OCI-LY3 (cell line): Measurements from ENCODE around the gene DOCK4.

ENCODE experiments used
- H2AFZ ChIP-seq: fragments of 200-600, 300-600 bp; shearing (Covaris generic); 2 replicates; pipeline ENCODE4 v1.6.0; 2014; ENCODE audit warnings: antibody characterized with exemption, low read depth, low read length
- H3K27ac ChIP-seq: fragments of 200-600, 300-600 bp; sonication (generic); 2 replicates; pipeline ENCODE4 v1.5.1; 2014; ENCODE audit warnings: mild to moderate bottlenecking, low read length, moderate library complexity, mixed read lengths
- H3K27me3 ChIP-seq: fragments of 200-600, 300-600 bp; sonication (generic); 2 replicates; pipeline ENCODE4 v1.6.1; 2014; ENCODE audit warnings: low read depth, low read length, mixed read lengths
- H3K36me3 ChIP-seq: fragments of 200-600, 300-600 bp; sonication (generic); replicated peaks from 2 replicates; pipeline ENCODE3; 2014; ENCODE audit warnings: low read depth, low read length, mixed read lengths
- H3K4me1 ChIP-seq: fragments of 300-600, 200-600 bp; sonication (generic); 2 replicates; pipeline ENCODE4 v1.6.1; 2014; ENCODE audit warnings: low read length, mixed read lengths
- H3K4me2 ChIP-seq: fragments of 200-600, 300-600 bp; sonication (generic); 2 replicates; pipeline ENCODE4 v1.6.1; 2014; ENCODE audit warnings: low read length, mixed read lengths
- H3K4me3 ChIP-seq: fragments of 300-600, 200-600 bp; sonication (generic); 2 replicates; pipeline ENCODE4 v1.5.1; 2014; ENCODE audit warnings: antibody characterized with exemption, mild to moderate bottlenecking, low read length, moderate library complexity
- H3K79me2 ChIP-seq: fragments of 300-600, 200-600 bp; shearing (Covaris generic); 2 replicates; pipeline ENCODE4 v1.6.1; 2014; ENCODE audit warnings: mild to moderate bottlenecking, low read length, mixed read lengths
- H3K9ac ChIP-seq: fragments of 300-600, 200-600 bp; shearing (Covaris generic); 2 replicates; pipeline ENCODE4 v1.6.0; 2014; ENCODE audit warnings: mild to moderate bottlenecking, low read length, moderate library complexity
- H3K9me3 ChIP-seq: fragments of 200-600, 300-600 bp; shearing (Covaris generic); 2 replicates; pipeline ENCODE4 v1.6.1; 2014; ENCODE audit warnings: low read length, mixed read lengths; ENCODE audit not compliant: insufficient read depth
- H4K20me1 ChIP-seq: fragments of 200-600, 300-600 bp; sonication (generic); 2 replicates; pipeline ENCODE4 v1.6.1; 2016; ENCODE audit warnings: low read length, mixed read lengths; ENCODE audit not compliant: insufficient read depth
- CTCF ChIP-seq: fragments of 200-600, 300-600 bp; sonication (generic); IDR thresholded peaks from 2 replicates; pipeline ENCODE4 v1.5.1; 2014; ENCODE audit warnings: antibody characterized with exemption, low read length, low read depth
- EZH2phosphoT487 ChIP-seq: fragments of 200-600 bp; shearing (Covaris generic); IDR thresholded peaks from 2 replicates; pipeline ENCODE4 v1.6.1; 2018; ENCODE audit warnings: antibody characterized with exemption, mixed run types, low read depth

Gene DOCK4

GRCh38 chr7:112180223-112180622 is 26.0 kb downstream of the DOCK4 start:
- no peak overlapping the region for H3K4me2 ChIP-seq
- H3K36me3 ChIP-seq = no peaks in the 10 kb centered on the region
- H3K79me2 ChIP-seq = no peaks in the 10 kb centered on the region
- H4K20me1 ChIP-seq = no peaks in the 10 kb centered on the region
- no peak overlapping the region for H3K9ac ChIP-seq
- no peaks in the 10 kb centered on the region for H3K9me3 ChIP-seq
- H3K27ac ChIP-seq = no peak overlapping the region
- H3K4me3 ChIP-seq = no peak overlapping the region
- peaks cover 26% of the 10 kb centered on the region for H3K27me3 ChIP-seq
- no peak for TF ChIP-seq CTCF
- TF ChIP-seq EZH2phosphoT487 = no peak
- H3K4me1 ChIP-seq = no peaks in the 10 kb centered on the region
- no peak overlapping the region for H2AFZ ChIP-seq

- no peaks in the 10 kb centered on the region for H3K4me1 ChIP-seq
- no peak for TF ChIP-seq CTCF
- no peak for TF ChIP-seq EZH2phosphoT487
- no peaks in the 10 kb centered on the region for H4K20me1 ChIP-seq
- H3K9me3 ChIP-seq = no peaks in the 10 kb centered on the region
- no peak overlapping the region for H2AFZ ChIP-seq
- H3K4me2 ChIP-seq = no peak overlapping the region
- peaks cover 26% of the 10 kb centered on the region for H3K27me3 ChIP-seq
- no peaks in the 10 kb centered on the region for H3K79me2 ChIP-seq
- H3K9ac ChIP-seq = no peak overlapping the region
- H3K4me3 ChIP-seq = no peak overlapping the region
- no peak overlapping the region for H3K27ac ChIP-seq
- H3K36me3 ChIP-seq = no peaks in the 10 kb centered on the region
These were observed 29.3 kb downstream of the DOCK4 start for GRCh38 chr7:112176693-112177415.

- no peak overlapping the region for H3K9ac ChIP-seq
- no peak overlapping the region for H2AFZ ChIP-seq
- no peak overlapping the region for H3K4me2 ChIP-seq
- H3K27ac ChIP-seq = no peak overlapping the region
- no peaks in the 10 kb centered on the region for H3K9me3 ChIP-seq
- no peaks in the 10 kb centered on the region for H3K36me3 ChIP-seq
- no peak for TF ChIP-seq CTCF
- H3K4me1 ChIP-seq = no peaks in the 10 kb centered on the region
- no peaks in the 10 kb centered on the region for H3K79me2 ChIP-seq
- H3K27me3 ChIP-seq = peaks cover 26% of the 10 kb centered on the region
- no peaks in the 10 kb centered on the region for H4K20me1 ChIP-seq
- H3K4me3 ChIP-seq = no peak overlapping the region
These were observed 30.0 kb downstream of the DOCK4 start for GRCh38 chr7:112176241-112176640.

- Histone ChIP-seq H4K20me1 (no peaks in the 10 kb centered on the region), H2AFZ (no peak overlapping the region), H3K4me3 (no peak overlapping the region), H3K79me2 (no peaks in the 10 kb centered on the region), H3K4me1 (no peaks in the 10 kb centered on the region), H3K9me3 (no peaks in the 10 kb centered on the region), H3K27me3 (peaks cover 8% of the 10 kb centered on the region; the same call in 1 of the 2 replicates), H3K4me2 (no peak overlapping the region), H3K36me3 (no peaks in the 10 kb centered on the region), H3K9ac (no peak overlapping the region), H3K27ac (no peak overlapping the region)
- TF ChIP-seq EZH2phosphoT487 = no peak
- no peak for TF ChIP-seq CTCF
These were observed 32.0 kb downstream of the DOCK4 start for GRCh38 chr7:112174192-112174591.
